ENCODE data around the gene PDIK1L. TPM values are rescaled to one million over a fixed set of nuclear protein-coding genes. Genes with fewer than 3 reads are reported as not detected.
"Not testable (repeated sequence)": the region's sequence is repeated elsewhere in the genome, so short reads cannot be mapped to it uniquely, and the experiment has no call there.

The PDIK1L gene
- total RNA-seq, 2 experiments from 2014 or later: 12.9 to 17.2 TPM

DNA sequence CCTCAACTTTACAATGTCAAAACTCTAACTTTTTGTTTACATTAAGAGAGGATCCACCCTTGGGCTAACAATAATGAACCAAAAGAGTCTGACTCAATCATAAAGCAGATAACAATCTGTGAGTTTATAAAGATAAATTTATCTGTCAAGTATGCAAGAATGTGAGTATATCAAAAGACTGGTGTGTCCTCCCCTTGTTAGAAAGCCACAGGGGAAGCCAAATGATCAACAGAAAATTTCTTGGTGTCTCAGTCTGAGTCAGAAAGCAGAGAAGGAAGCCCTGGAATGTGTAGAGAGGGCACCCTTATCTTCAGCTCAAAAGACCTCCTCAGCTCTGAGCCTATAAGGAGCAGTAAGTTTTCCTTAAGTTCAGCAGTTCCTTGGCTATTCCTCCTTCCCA, 13.9 kb upstream of the PDIK1L start:
- Histone ChIP-seq H3K27ac (ENCODE audit: low read depth, low read length, poor library complexity, severe bottlenecking) (no peak overlapping the region), H2AFZ (ENCODE audit: low read length) (no peak overlapping the region), H3K36me3 (ENCODE audit: insufficient read depth, low read length) (no peaks in the 10 kb centered on the region), H3K9me2 (ENCODE audit: insufficient read depth, low read length) (no peaks in the 10 kb centered on the region), H3K79me2 (ENCODE audit: insufficient read depth, low read depth, low read length) (no peaks in the 10 kb centered on the region), H3K4me3 (ENCODE audit: low read depth, low read length, poor library complexity, severe bottlenecking) (no peak overlapping the region), H4K20me1 (ENCODE audit: insufficient read depth, low read length) (no peaks in the 10 kb centered on the region), H3K9me3 (ENCODE audit: low read length) (no peaks in the 10 kb centered on the region), H3K4me2 (ENCODE audit: low read length) (no peak overlapping the region), H3K4me1 (ENCODE audit: insufficient read depth, low read length, poor library complexity, severe bottlenecking) (no peaks in the 10 kb centered on the region)
- no TSS peak for BruUV-seq (replicated peaks)
- DNase-seq (ENCODE audit: low spot score): no peak
- intact Hi-C loops (cut with micrococcal nuclease; ENCODE audit: unreplicated experiment): no loop called here
- CTCF ChIA-PET (ENCODE audit: unreplicated experiment): no interaction called here
- no peak for TF ChIP-seq EZH2phosphoT487 (IDR thresholded peaks at IDR 0.05; ENCODE audit: borderline replicate concordance, low read depth, low read length)
- TF ChIP-seq, protein P1, sequence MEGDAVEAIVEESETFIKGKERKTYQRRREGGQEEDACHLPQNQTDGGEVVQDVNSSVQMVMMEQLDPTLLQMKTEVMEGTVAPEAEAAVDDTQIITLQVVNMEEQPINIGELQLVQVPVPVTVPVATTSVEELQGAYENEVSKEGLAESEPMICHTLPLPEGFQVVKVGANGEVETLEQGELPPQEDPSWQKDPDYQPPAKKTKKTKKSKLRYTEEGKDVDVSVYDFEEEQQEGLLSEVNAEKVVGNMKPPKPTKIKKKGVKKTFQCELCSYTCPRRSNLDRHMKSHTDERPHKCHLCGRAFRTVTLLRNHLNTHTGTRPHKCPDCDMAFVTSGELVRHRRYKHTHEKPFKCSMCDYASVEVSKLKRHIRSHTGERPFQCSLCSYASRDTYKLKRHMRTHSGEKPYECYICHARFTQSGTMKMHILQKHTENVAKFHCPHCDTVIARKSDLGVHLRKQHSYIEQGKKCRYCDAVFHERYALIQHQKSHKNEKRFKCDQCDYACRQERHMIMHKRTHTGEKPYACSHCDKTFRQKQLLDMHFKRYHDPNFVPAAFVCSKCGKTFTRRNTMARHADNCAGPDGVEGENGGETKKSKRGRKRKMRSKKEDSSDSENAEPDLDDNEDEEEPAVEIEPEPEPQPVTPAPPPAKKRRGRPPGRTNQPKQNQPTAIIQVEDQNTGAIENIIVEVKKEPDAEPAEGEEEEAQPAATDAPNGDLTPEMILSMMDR (conservative IDR thresholded peaks at IDR 0.05; ENCODE audit: low read length): no peak
- POLR2A ChIA-PET: no interaction called here

DNA sequence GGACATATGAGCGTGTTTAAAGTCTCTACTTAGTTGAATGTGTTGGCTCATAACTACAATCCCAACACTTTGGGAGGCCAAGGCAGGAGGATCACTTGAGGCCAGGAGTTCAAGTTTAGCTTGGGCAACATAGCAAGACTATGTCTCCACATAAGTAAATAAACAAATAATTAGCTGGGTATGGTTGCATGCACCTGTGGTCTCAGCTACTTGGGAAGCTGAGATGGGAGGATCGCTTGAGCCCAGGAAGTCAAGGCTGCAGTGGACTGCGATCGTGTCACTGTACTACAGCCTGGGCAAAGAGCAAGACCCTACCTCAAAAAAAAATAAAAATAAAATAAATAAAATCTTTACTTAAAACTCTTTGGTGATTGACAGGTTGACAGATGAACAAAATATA, 13.0 kb upstream of the PDIK1L start:
- Histone ChIP-seq H3K36me3 (ENCODE audit: insufficient read depth, low read length) (no peaks in the 10 kb centered on the region), H3K9me3 (ENCODE audit: low read length) (no peaks in the 10 kb centered on the region), H3K4me1 (ENCODE audit: insufficient read depth, low read length, poor library complexity, severe bottlenecking) (no peaks in the 10 kb centered on the region), H4K20me1 (ENCODE audit: insufficient read depth, low read length) (no peaks in the 10 kb centered on the region), H2AFZ (ENCODE audit: low read length) (no peak overlapping the region), H3K4me3 (ENCODE audit: low read depth, low read length, poor library complexity, severe bottlenecking) (no peak overlapping the region), H3K9me2 (ENCODE audit: insufficient read depth, low read length) (no peaks in the 10 kb centered on the region), H3K27ac (ENCODE audit: low read depth, low read length, poor library complexity, severe bottlenecking) (no peak overlapping the region), H3K79me2 (ENCODE audit: insufficient read depth, low read depth, low read length) (no peaks in the 10 kb centered on the region), H3K4me2 (ENCODE audit: low read length) (no peak overlapping the region)
- no TSS peak for BruUV-seq (replicated peaks)
- intact Hi-C loops (cut with micrococcal nuclease; ENCODE audit: unreplicated experiment): no loop called here
- CTCF ChIA-PET (ENCODE audit: unreplicated experiment): no interaction called here
- TF ChIP-seq, protein P1 (conservative IDR thresholded peaks at IDR 0.05; ENCODE audit: low read length): no peak
- TF ChIP-seq EZH2phosphoT487 (IDR thresholded peaks at IDR 0.05; ENCODE audit: borderline replicate concordance, low read depth, low read length): no peak
- no peak for DNase-seq (ENCODE audit: low spot score)
- POLR2A ChIA-PET: no interaction called here

DNA sequence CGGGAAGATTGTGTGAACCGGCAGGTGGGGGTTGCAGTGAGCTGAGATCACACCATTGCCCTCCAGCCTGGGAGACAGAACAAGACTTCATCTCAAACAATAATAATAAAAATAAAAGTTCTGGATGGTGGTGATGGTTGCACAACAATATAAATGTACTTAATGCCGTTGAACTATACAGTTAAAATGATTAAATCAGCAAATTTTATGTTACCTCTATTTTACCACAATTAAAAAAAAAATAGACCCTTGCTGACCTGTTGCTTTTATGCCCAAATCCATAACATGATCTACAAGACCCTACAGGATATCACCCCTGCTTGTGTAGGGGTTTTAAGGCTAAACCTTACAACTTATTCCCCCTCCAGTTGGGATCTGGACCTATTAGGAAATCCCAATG, 11.8 kb upstream of the PDIK1L start:
- Histone ChIP-seq H3K36me3 (ENCODE audit: insufficient read depth, low read length) (no peaks in the 10 kb centered on the region), H2AFZ (ENCODE audit: low read length) (no peak overlapping the region), H3K9me2 (ENCODE audit: insufficient read depth, low read length) (no peaks in the 10 kb centered on the region), H3K4me1 (ENCODE audit: insufficient read depth, low read length, poor library complexity, severe bottlenecking) (no peaks in the 10 kb centered on the region), H3K4me3 (ENCODE audit: low read depth, low read length, poor library complexity, severe bottlenecking) (no peak overlapping the region), H4K20me1 (ENCODE audit: insufficient read depth, low read length) (no peaks in the 10 kb centered on the region), H3K79me2 (ENCODE audit: insufficient read depth, low read depth, low read length) (no peaks in the 10 kb centered on the region), H3K9me3 (ENCODE audit: low read length) (no peaks in the 10 kb centered on the region), H3K4me2 (ENCODE audit: low read length) (no peak overlapping the region), H3K27ac (ENCODE audit: low read depth, low read length, poor library complexity, severe bottlenecking) (no peak overlapping the region)
- BruUV-seq (replicated peaks): no TSS peak
- CTCF ChIA-PET (ENCODE audit: unreplicated experiment): no interaction called here
- intact Hi-C loops (cut with micrococcal nuclease; ENCODE audit: unreplicated experiment): loop anchor here (10.0 kb wide), 1 partner anchor 315 kb away; the partner anchor contains the start of gene LIN28A
- POLR2A ChIA-PET: no interaction called here
- no peak for TF ChIP-seq EZH2phosphoT487 (IDR thresholded peaks at IDR 0.05; ENCODE audit: borderline replicate concordance, low read depth, low read length)
- TF ChIP-seq, protein P1 (conservative IDR thresholded peaks at IDR 0.05; ENCODE audit: low read length): no peak
- no peak for DNase-seq (ENCODE audit: low spot score)

DNA sequence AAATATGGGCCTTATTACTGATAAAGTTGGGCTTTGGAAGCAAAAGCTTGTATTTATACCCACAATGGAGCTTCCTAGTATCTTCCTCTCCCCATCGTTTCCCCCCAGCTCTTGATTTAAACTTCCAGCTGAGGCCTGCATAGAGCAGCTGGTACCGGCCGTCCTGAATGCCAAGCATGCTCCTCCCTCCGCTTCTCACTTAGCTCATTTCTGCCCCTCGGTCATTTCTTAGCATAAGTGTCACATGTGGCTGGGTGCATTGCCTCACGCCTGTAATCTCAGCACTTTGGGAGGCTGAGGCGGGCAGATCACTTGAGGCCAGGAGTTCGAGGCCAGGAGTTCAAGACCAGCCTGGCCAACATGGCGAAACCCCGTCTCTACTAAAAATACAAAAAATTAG, 11.4 kb upstream of the PDIK1L start:
- H3K9me2 ChIP-seq (ENCODE audit: insufficient read depth, low read length); DNase-seq (ENCODE audit: low spot score); H3K79me2 ChIP-seq (ENCODE audit: insufficient read depth, low read depth, low read length); H3K4me2 ChIP-seq (ENCODE audit: low read length); POLR2A ChIA-PET; H2AFZ ChIP-seq (ENCODE audit: low read length); H3K27ac ChIP-seq (ENCODE audit: low read depth, low read length, poor library complexity, severe bottlenecking); CTCF ChIA-PET (ENCODE audit: unreplicated experiment); H3K4me1 ChIP-seq (ENCODE audit: insufficient read depth, low read length, poor library complexity, severe bottlenecking); H3K9me3 ChIP-seq (ENCODE audit: low read length); H3K36me3 ChIP-seq (ENCODE audit: insufficient read depth, low read length); H4K20me1 ChIP-seq (ENCODE audit: insufficient read depth, low read length); H3K4me3 ChIP-seq (ENCODE audit: low read depth, low read length, poor library complexity, severe bottlenecking); BruUV-seq (replicated peaks): not testable (repeated sequence)
- intact Hi-C loops (cut with micrococcal nuclease; ENCODE audit: unreplicated experiment): loop anchor here (10.0 kb wide), 1 partner anchor 315 kb away; the partner anchor contains the start of gene LIN28A

All from OCI-LY7 (cell line).